Activated CD8-positive, alpha-beta memory T cell treated with anti-CD3 and anti-CD28 coated beads for 36 hours (primary cell): ENCODE data around the gene RASSF1. TPM values are rescaled to one million over a fixed set of nuclear protein-coding genes. Genes with fewer than 3 reads are reported as not detected.

Source experiments
- CTCF ChIA-PET: fragments of 350-600 bp; sonication (Branson Sonifier 250); formaldehyde crosslinking; loops from one replicate; lab custom pipeline; 2021; ENCODE audit warnings: antibody characterized with exemption; lab: Charles Lee
- POLR2A ChIA-PET: fragments of 350-600 bp; sonication (Branson Sonifier 250); formaldehyde crosslinking; loops from one replicate; lab custom pipeline; 2021; ENCODE audit warnings: antibody characterized with exemption; lab: Charles Lee
- total RNA-seq, 2 experiments: library from RNA; stranded (reverse); gene quantifications; one replicate each; pipeline ENCODE4 v1.2.3, GENCODE V29; 2021

RASSF1 gene
- total RNA-seq, 2 experiments from 2014 or later = 68.2 to 72.5 TPM

DNA sequence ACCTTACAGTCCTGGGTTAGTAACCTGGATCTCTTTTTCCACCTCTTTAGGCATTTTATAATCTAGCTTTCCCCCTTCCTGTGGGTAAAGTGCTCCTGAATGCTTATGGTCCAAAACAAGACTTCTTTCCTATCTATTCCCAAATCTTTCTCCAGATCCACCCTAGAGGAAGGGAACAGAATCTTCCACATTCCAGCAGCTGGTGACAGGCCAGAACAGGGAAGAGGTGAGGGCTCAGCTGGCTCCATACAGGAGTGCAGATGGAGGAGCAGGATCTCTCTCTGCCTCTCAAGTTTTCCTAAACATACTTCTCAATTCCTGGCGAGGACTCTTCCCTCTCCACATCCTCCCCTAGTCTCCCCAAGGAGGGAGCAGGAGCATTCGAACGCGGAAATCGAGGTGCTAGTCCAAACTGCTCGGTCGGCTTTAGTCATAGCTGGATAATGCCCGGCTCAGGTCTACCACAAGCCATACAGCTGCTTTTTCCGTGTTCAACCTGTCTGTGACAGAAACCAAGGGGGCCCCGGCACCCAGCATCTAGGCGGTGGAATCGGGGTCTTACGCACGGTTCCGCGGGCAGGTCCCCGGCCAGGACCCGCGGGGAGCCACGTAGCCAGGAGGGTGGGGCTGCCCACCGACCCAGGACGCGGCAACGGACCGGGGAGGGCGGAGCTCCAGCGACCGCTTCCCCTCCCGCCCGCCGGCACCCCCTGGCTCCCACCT is 4.0 kb downstream of the RASSF1 start:
- CTCF ChIA-PET = interaction anchor here (0.5 to 3.4 kb wide), 13 partner anchors 9 to 403 kb away, joined by 3 to 35 read pairs (median 3); partner anchors contain the start of genes CYB561D2, GNAI2, HYAL3 and IFRD2
- POLR2A ChIA-PET = interaction anchor here (0.6 to 3.6 kb wide), 19 partner anchors 8 to 275 kb away, joined by 3 to 28 read pairs (median 5); partner anchors contain the start of genes CISH, CYB561D2, GNAI2 and HEMK1

DNA sequence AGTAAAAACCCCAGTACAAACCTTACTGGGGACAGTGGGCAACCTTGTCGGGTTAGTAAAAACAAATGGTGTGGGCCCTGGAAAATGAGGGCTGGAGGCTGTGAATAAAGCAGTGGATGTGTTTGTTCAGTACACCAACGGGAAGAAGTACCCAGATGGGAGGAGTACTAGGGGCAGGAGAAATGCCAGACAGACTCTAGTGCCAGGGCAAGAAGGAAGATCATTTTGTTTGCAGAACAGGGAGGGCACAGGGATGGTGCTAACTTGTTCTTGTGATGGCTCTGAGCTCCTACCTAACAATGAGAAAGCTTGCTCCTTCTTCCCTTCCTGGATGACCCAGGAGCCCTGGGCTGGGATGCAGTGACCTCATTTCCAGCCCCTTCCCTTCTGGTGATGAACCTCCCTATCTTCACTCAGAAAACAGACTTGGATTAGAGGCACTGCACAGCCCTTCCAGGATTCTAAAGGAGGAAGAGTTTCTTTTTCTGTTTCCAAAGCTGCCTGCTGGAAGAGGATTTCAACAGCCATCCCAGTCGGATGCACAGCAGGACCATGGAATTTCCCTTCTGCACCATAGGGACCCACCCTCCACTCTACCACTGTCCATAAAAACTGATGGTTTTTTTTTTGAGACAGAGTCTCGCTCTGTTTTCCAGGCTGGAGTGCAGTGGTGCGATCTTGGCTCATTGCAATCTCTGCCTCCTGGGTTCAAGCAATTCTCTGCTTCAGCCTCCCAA is 6.1 kb downstream of the RASSF1 start:
- CTCF ChIA-PET = interaction anchor here (1.0 to 2.1 kb wide), 3 partner anchors 10 to 62 kb away, joined by 3 to 8 read pairs (median 4); no protein-coding TSS in a partner anchor
- POLR2A ChIA-PET = interaction anchor here (1.0 to 1.9 kb wide), 2 partner anchors 16 to 35 kb away, joined by 3 to 6 read pairs; partner anchors contain the start of genes HYAL3 and NAA80

- CTCF ChIA-PET = interaction anchor here (1.0 to 2.1 kb wide), 3 partner anchors 9 to 61 kb away, joined by 3 to 8 read pairs (median 4); no protein-coding TSS in a partner anchor
- POLR2A ChIA-PET = interaction anchor here (1.0 to 1.9 kb wide), 2 partner anchors 15 to 35 kb away, joined by 3 to 6 read pairs; partner anchors contain the start of genes HYAL3 and NAA80
These were observed 6.8 kb downstream of the RASSF1 start for GRCh38 chr3:50333744-50334328.

- ChIA-PET CTCF (no interaction called here), POLR2A (interaction anchor here (2.0 kb wide), 1 partner anchor 9 kb away, joined by 7 read pairs; the partner anchor contains the start of gene RASSF1)
These were observed 9.2 kb downstream of the RASSF1 start for GRCh38 chr3:50331364-50331907.

- ChIA-PET POLR2A (interaction anchor here (0.7 to 0.8 kb wide), 2 partner anchors 11 to 20 kb away, joined by 3 read pairs; partner anchors contain the start of genes CYB561D2, NPRL2 and RASSF1), CTCF (interaction anchor here (0.8 kb wide), 1 partner anchor 17 kb away, joined by 4 read pairs; no protein-coding TSS in a partner anchor)
These were observed 10.3 kb downstream of the RASSF1 start for GRCh38 chr3:50330330-50330729.

DNA sequence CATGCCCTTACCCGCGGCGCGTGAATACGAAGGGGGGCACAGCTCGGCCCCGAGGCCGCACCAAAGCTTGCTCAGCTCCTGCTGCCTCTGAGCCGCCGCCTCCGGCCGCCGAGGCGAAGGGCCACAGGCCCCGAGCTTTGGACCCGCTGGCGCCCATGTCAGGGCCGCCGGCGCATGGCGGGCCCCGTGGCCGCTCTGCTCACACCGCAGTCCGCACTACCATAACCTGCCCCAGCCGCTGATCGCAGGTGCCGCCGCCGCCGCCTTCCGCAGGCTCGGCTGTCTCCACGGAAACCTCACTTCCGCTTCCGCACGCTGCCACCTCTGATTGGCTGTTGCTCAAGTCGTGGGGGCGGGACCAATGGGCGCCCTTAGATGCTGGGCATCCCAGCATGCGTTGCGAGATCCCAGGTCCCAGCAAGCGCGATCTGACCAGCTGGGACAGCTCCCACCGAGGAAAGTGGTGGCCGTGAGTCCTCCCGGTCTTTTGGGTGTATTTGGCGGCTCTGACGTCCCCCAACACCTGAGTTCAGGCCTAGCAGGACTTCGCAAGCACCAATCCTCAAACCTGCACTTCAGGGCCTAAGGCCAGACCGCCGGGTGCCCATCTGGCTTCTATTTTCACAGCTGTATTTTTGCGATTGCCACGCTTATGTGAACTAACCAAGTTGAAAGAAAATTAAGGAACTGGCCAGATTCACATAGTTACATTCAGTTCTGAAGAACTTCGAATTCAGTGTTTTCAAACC is 12.5 kb downstream of the RASSF1 start, which contains the start of gene TUSC2:
TSS of gene TUSC2 (minus strand) at position 281 of the 749 bp plus-strand sequence. CDS start at position 157, 124 bp downstream.
- CTCF ChIA-PET = interaction anchor here (0.6 to 1.7 kb wide), 9 partner anchors 9 to 100 kb away, joined by 3 to 7 read pairs (median 3); partner anchors contain the start of genes IFRD2 and RASSF1
- POLR2A ChIA-PET = interaction anchor here (0.6 to 2.6 kb wide), 10 partner anchors 9 to 608 kb away, joined by 3 to 28 read pairs (median 6); partner anchors contain the start of genes CYB561D2, HYAL3, IFRD2 and NAA80

GRCh38 chr3:50327129-50327528 is 13.5 kb downstream of the RASSF1 start:
- POLR2A ChIA-PET = interaction anchor here (1.2 to 2.6 kb wide), 4 partner anchors 10 to 28 kb away, joined by 6 to 28 read pairs (median 10); partner anchors contain the start of genes CYB561D2, HYAL3, NAA80 and NPRL2
- CTCF ChIA-PET = interaction anchor here (0.6 to 1.7 kb wide), 9 partner anchors 10 to 99 kb away, joined by 3 to 7 read pairs (median 3); partner anchors contain the start of genes IFRD2 and RASSF1

GRCh38 chr3:50326182-50326541 is 14.5 kb downstream of the RASSF1 start:
- ChIA-PET POLR2A (no interaction called here), CTCF (no interaction called here)

GRCh38 chr3:50325497-50326181 is 15.0 kb downstream of the RASSF1 start:
- POLR2A ChIA-PET = no interaction called here
- CTCF ChIA-PET = interaction anchor here (0.6 kb wide), 1 partner anchor 489 kb away, joined by 5 read pairs; no protein-coding TSS in a partner anchor

GRCh38 chr3:50325113-50325480 is 15.5 kb downstream of the RASSF1 start:
- ChIA-PET POLR2A (interaction anchor here (0.6 to 0.7 kb wide), 2 partner anchors 27 to 337 kb away, joined by 4 read pairs; no protein-coding TSS in a partner anchor), CTCF (interaction anchor here (0.6 to 2.7 kb wide), 10 partner anchors 8 to 489 kb away, joined by 3 to 11 read pairs (median 4); partner anchors contain the start of genes HYAL1, HYAL3 and NAA80)

- ChIA-PET POLR2A (interaction anchor here (0.5 to 1.2 kb wide), 5 partner anchors 9 to 338 kb away, joined by 3 to 5 read pairs (median 4); partner anchors contain the start of genes HYAL3 and NAA80), CTCF (interaction anchor here (0.6 to 2.7 kb wide), 13 partner anchors 9 to 488 kb away, joined by 3 to 11 read pairs (median 4); partner anchors contain the start of genes HYAL1, HYAL3 and NAA80)
These were observed 16.1 kb downstream of the RASSF1 start for GRCh38 chr3:50324351-50325112.

- CTCF ChIA-PET = interaction anchor here (0.9 to 2.7 kb wide), 11 partner anchors 9 to 131 kb away, joined by 3 to 11 read pairs (median 4); partner anchors contain the start of genes HYAL1, HYAL3 and NAA80
These were observed 16.9 kb downstream of the RASSF1 start for GRCh38 chr3:50323614-50324199.

DNA sequence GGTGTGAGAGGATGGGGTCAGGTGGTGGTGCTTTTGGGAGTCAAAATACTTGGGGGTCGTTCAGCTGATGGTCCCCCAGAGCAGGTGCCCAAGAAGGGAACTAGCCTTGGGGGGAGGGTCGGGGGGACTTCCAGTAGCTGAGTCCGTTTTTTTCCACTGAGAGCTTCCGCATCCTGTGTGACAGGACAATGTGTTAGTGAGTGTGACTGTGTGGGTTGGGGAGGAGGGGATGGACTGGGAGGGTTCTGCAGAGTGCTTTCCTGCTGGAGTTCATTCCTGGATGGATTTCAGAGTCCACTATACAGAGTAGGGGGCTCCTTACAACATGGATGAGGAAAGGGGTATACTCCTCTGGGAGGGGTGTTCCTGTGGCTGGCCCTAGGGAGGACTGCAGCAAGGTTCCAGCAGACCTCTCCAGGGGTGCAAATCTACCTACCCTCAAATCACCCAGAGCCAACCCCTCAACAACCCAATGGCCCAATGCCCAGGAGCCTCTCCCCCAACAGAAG is 17.5 kb downstream of the RASSF1 start:
- ChIA-PET CTCF (interaction anchor here (1.2 to 2.7 kb wide), 3 partner anchors 8 to 96 kb away, joined by 4 to 9 read pairs (median 5); no protein-coding TSS in a partner anchor), POLR2A (interaction anchor here (2.8 kb wide), 1 partner anchor 24 kb away, joined by 6 read pairs; the partner anchor contains the start of genes HYAL3 and NAA80)

More at GRCh38 chr3:50323614-50324199, 16.9 kb downstream of the RASSF1 start:
- POLR2A ChIA-PET = interaction anchor here (0.5 to 1.2 kb wide), 3 partner anchors 8 to 24 kb away, joined by 3 to 5 read pairs (median 4); partner anchors contain the start of genes HYAL3 and NAA80

- ChIA-PET POLR2A (interaction anchor here (2.8 kb wide), 1 partner anchor 23 kb away, joined by 6 read pairs; the partner anchor contains the start of genes HYAL3 and NAA80), CTCF (interaction anchor here (0.6 to 2.7 kb wide), 10 partner anchors 11 to 96 kb away, joined by 3 to 9 read pairs (median 4); no protein-coding TSS in a partner anchor)
These were observed 18.1 kb downstream of the RASSF1 start, which contains the start of gene HYAL2 for GRCh38 chr3:50322386-50323091. HYAL2 (minus strand) TSS chr3:50322745; CDS start chr3:50320489, 2,256 bp downstream.
